Transverse colon (tissue), 3 donors: Measurements from ENCODE around the gene SH2B2.

Experiments
- POLR2A ChIP-seq: fragments of 450-650 bp; IDR thresholded peaks from one replicate; pipeline ENCODE4 v1.6.1; 2016; ENCODE audit warnings: antibody characterized with exemption, mild to moderate bottlenecking, moderate library complexity
- POLR2AphosphoS5 ChIP-seq, 3 donors: sonication (generic); formaldehyde crosslinking; IDR thresholded peaks; one replicate each; pipeline ENCODE4 v1.6.1; 2016; ENCODE audit warnings: antibody characterized with exemption in 3 of 3

- TF ChIP-seq POLR2A, result no peak
- TF ChIP-seq POLR2AphosphoS5 (IDR thresholded peaks at IDR 0.05), result no peak
Observed at GRCh38 chr7:102270178-102270887, 16.3 kb upstream of the SH2B2 start.
